ENCODE results near the gene CEP112. TPM values are rescaled to one million over a fixed set of nuclear protein-coding genes. Genes with fewer than 3 reads are reported as not detected.

CEP112 gene
- total RNA-seq, 1 experiment from 2014 or later, result 9.5 TPM

DNA sequence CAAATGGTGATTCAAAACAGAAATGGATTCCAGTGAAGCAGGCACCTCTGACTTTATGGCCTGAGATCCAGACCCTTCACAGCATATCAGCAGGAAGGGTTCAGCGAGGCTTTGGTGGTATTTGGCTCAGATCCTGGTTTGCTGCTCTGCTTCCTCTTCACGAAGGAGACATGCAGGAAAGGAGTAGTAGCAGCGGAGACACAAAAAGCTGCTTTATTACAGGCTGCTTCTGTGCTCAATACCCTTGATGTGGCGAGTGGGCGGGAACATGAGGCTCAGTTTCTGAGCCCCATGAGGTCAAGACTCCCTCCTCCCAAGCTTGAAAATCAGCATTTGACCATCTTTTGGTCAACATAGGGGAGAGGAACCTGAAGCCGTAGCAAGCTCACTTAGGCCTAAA lies 417.1 kb downstream of the CEP112 start:
- no TSS peak for BruUV-seq (replicated peaks)
- ATAC-seq (no peak), DNase-seq (ENCODE audit: low read depth, low spot score) (no peak)
- H3K36me3 ChIP-seq (ENCODE audit: control insufficient read depth, insufficient read depth, low read length), result no peaks in the 10 kb centered on the region
- no peak overlapping the region for H3K4me3 ChIP-seq (ENCODE audit: low read depth in 2 of 2, low read length in 2 of 2)
- no peaks in the 10 kb centered on the region for H3K9me3 ChIP-seq (ENCODE audit: control insufficient read depth, insufficient read depth, low read depth, low read length)
- H3K27ac ChIP-seq (ENCODE audit: low read length), result no peak overlapping the region
- H3K27me3 ChIP-seq (ENCODE audit: control insufficient read depth, insufficient read depth, low read length), result no peaks in the 10 kb centered on the region
- ChIA-PET CTCF (no interaction called here), POLR2A (no interaction called here)
- TF ChIP-seq TCF7L2 (IDR thresholded peaks at IDR 0.05; ENCODE audit: low read depth, low read length) (no peak), POLR2AphosphoS5 (IDR thresholded peaks at IDR 0.05; ENCODE audit: low read depth, low read length) (no peak), SIN3A (IDR thresholded peaks at IDR 0.05; ENCODE audit: borderline replicate concordance, insufficient read depth, low read depth, low read length) (no peak)
- TF ChIP-seq, protein P1, sequence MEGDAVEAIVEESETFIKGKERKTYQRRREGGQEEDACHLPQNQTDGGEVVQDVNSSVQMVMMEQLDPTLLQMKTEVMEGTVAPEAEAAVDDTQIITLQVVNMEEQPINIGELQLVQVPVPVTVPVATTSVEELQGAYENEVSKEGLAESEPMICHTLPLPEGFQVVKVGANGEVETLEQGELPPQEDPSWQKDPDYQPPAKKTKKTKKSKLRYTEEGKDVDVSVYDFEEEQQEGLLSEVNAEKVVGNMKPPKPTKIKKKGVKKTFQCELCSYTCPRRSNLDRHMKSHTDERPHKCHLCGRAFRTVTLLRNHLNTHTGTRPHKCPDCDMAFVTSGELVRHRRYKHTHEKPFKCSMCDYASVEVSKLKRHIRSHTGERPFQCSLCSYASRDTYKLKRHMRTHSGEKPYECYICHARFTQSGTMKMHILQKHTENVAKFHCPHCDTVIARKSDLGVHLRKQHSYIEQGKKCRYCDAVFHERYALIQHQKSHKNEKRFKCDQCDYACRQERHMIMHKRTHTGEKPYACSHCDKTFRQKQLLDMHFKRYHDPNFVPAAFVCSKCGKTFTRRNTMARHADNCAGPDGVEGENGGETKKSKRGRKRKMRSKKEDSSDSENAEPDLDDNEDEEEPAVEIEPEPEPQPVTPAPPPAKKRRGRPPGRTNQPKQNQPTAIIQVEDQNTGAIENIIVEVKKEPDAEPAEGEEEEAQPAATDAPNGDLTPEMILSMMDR (IDR thresholded peaks at IDR 0.05), result no peak
- TF ChIP-seq, protein P2, sequence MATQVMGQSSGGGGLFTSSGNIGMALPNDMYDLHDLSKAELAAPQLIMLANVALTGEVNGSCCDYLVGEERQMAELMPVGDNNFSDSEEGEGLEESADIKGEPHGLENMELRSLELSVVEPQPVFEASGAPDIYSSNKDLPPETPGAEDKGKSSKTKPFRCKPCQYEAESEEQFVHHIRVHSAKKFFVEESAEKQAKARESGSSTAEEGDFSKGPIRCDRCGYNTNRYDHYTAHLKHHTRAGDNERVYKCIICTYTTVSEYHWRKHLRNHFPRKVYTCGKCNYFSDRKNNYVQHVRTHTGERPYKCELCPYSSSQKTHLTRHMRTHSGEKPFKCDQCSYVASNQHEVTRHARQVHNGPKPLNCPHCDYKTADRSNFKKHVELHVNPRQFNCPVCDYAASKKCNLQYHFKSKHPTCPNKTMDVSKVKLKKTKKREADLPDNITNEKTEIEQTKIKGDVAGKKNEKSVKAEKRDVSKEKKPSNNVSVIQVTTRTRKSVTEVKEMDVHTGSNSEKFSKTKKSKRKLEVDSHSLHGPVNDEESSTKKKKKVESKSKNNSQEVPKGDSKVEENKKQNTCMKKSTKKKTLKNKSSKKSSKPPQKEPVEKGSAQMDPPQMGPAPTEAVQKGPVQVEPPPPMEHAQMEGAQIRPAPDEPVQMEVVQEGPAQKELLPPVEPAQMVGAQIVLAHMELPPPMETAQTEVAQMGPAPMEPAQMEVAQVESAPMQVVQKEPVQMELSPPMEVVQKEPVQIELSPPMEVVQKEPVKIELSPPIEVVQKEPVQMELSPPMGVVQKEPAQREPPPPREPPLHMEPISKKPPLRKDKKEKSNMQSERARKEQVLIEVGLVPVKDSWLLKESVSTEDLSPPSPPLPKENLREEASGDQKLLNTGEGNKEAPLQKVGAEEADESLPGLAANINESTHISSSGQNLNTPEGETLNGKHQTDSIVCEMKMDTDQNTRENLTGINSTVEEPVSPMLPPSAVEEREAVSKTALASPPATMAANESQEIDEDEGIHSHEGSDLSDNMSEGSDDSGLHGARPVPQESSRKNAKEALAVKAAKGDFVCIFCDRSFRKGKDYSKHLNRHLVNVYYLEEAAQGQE (IDR thresholded peaks at IDR 0.05; ENCODE audit: insufficient read depth in 1 of 2, low read depth in 2 of 2, low read length in 1 of 2), result no peak
- intact Hi-C loops (cut with micrococcal nuclease; ENCODE audit: unreplicated experiment) (no loop called here), in situ Hi-C loops (cut with HindIII; ENCODE audit: low pct_unique_long_range_greater_than_20kb, low sequenced_read_pairs) (no loop called here)
- H3K4me1 ChIP-seq (ENCODE audit: control insufficient read depth, insufficient read depth, low read length), result no peaks in the 10 kb centered on the region

DNA sequence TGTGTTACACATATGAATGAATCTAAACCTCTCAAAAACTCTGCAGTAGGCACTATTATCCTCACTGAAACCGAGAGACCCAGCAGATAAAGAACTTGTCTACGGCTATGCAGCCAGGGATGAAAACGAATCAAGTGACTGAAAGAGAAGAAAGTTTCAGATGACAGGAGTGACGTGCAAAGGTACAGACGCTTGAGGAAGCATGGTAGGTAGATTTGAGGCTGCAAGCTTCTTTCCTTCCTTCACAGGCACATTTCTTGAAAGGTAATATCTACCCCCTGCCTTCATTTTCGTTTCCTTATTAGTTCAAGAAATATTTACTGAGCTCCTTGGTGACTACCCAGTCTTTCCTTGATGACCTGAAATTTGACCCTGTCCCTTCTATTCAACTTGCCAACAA lies 418.9 kb downstream of the CEP112 start:
- H3K9me3 ChIP-seq (ENCODE audit: control insufficient read depth, insufficient read depth, low read depth, low read length), result no peaks in the 10 kb centered on the region
- ChIA-PET CTCF (no interaction called here), POLR2A (interaction anchor here (0.6 to 0.7 kb wide), 2 partner anchors 31 to 87 kb away, joined by 4 to 5 read pairs; no protein-coding TSS in a partner anchor)
- TF ChIP-seq POLR2AphosphoS5 (IDR thresholded peaks at IDR 0.05; ENCODE audit: low read depth, low read length), result no peak
- no peak for TF ChIP-seq TCF7L2 (IDR thresholded peaks at IDR 0.05; ENCODE audit: low read depth, low read length)
- TF ChIP-seq, protein P2 (IDR thresholded peaks at IDR 0.05; ENCODE audit: insufficient read depth in 1 of 2, low read depth in 2 of 2, low read length in 1 of 2), result no peak
- TF ChIP-seq, protein P1 (IDR thresholded peaks at IDR 0.05), result no peak
- no peak for TF ChIP-seq SIN3A (IDR thresholded peaks at IDR 0.05; ENCODE audit: borderline replicate concordance, insufficient read depth, low read depth, low read length)
- no peak for ATAC-seq
- no peaks in the 10 kb centered on the region for H3K4me1 ChIP-seq (ENCODE audit: control insufficient read depth, insufficient read depth, low read length)
- no peaks in the 10 kb centered on the region for H3K27me3 ChIP-seq (ENCODE audit: control insufficient read depth, insufficient read depth, low read length)
- H3K4me3 ChIP-seq (ENCODE audit: low read depth in 2 of 2, low read length in 2 of 2), result no peak overlapping the region
- BruUV-seq (replicated peaks), result no TSS peak
- no peak for DNase-seq (ENCODE audit: low read depth, low spot score)
- in situ Hi-C loops (cut with HindIII; ENCODE audit: low pct_unique_long_range_greater_than_20kb, low sequenced_read_pairs) (no loop called here), intact Hi-C loops (cut with micrococcal nuclease; ENCODE audit: unreplicated experiment) (no loop called here)
- no peaks in the 10 kb centered on the region for H3K36me3 ChIP-seq (ENCODE audit: control insufficient read depth, insufficient read depth, low read length)
- no peak overlapping the region for H3K27ac ChIP-seq (ENCODE audit: low read length)
